Measurements from ENCODE around the gene EXT2.

DNA sequence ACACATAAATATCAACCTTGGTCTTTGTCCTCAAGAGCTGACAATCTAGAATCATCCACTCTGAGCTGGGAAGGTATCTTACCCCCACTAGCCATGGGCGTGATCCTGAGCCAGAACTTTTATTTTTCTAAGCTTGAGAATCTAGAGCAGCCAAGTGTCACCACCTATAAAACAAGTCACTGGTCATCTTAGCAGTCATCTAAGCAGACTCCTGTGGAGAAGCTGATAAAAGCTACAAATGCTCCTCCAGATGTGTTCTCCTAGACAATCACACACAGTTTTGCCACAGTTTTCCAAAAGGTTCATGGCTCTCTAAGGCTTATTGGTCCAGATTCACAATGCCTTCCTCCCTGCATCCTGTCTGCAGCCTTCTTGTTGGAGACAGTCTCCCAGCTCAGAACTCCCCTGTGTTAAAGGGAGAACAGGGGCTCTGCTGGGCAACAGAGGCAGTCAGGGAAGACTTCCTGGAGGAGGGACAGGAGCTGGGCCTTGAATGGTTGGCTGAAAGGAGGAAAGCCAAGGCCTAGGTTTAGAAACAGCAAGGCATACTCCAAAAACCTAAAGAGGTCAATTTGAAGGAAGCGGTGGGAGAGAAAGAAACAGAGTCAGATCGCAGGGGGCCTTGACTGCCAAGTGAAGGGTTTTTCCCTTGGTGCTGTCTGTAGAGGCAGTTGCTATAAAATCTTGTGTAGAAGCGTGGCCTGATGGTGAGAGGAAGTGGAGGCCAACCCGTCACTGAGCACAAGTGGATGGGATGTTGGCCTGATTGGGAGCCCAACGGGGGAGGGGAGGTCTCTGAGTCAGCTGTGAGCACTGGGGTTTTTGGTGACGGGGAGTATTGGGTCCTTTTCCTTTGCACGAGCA, 172.5 kb downstream of the EXT2 start:
- TF ChIP-seq, protein P1, sequence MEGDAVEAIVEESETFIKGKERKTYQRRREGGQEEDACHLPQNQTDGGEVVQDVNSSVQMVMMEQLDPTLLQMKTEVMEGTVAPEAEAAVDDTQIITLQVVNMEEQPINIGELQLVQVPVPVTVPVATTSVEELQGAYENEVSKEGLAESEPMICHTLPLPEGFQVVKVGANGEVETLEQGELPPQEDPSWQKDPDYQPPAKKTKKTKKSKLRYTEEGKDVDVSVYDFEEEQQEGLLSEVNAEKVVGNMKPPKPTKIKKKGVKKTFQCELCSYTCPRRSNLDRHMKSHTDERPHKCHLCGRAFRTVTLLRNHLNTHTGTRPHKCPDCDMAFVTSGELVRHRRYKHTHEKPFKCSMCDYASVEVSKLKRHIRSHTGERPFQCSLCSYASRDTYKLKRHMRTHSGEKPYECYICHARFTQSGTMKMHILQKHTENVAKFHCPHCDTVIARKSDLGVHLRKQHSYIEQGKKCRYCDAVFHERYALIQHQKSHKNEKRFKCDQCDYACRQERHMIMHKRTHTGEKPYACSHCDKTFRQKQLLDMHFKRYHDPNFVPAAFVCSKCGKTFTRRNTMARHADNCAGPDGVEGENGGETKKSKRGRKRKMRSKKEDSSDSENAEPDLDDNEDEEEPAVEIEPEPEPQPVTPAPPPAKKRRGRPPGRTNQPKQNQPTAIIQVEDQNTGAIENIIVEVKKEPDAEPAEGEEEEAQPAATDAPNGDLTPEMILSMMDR (IDR thresholded peaks at IDR 0.05; ENCODE audit: low read depth, low read length): no peak
- TF ChIP-seq EZH2phosphoT487 (IDR thresholded peaks at IDR 0.05; ENCODE audit: low read depth): no peak

Measured in OCI-LY3 (cell line).